ENCODE results near the gene SAMD10.

The SAMD10 gene

GRCh38 chr20:63973636-63974401 lies 5.6 kb downstream of the SAMD10 start (continued):
- TF ChIP-seq ZNF777 (tag by site-specific recombination; IDR thresholded peaks at IDR 0.05; ENCODE audit: borderline replicate concordance) (no peak), ZFP69B (tag by site-specific recombination; IDR thresholded peaks at IDR 0.05) (peak; percentile 54; the same call in 1 of the 2 replicates), ZNF121 (tag by site-specific recombination; IDR thresholded peaks at IDR 0.05) (peak; percentile 47; the same call in 1 of the 2 replicates), KLF10 (tag by site-specific recombination; IDR thresholded peaks at IDR 0.05) (peak; percentile 80), ZBTB44 (tag by site-specific recombination; IDR thresholded peaks at IDR 0.05) (peak; percentile 45; the same call in 1 of the 2 replicates), KLF16 (tag by site-specific recombination; IDR thresholded peaks at IDR 0.05) (peak; percentile 96), KLF7 (tag by site-specific recombination; IDR thresholded peaks at IDR 0.05; ENCODE audit: borderline replicate concordance) (0 out of 2 replicates have a peak, but pooled peaks have one; percentile 64), ZNF549 (tag by site-specific recombination; IDR thresholded peaks at IDR 0.05) (no peak), ZNF2 (tag by site-specific recombination; IDR thresholded peaks at IDR 0.05) (peak; percentile 53; the same call in 1 of the 2 replicates), ZNF530 (tag by site-specific recombination; IDR thresholded peaks at IDR 0.05; ENCODE audit: low read depth) (no peak), ZBTB7A (tag by site-specific recombination; IDR thresholded peaks at IDR 0.05; ENCODE audit: low read depth) (peak; percentile 64; the same call in 1 of the 2 replicates), ZBTB17 (tag by site-specific recombination; IDR thresholded peaks at IDR 0.05) (0 out of 2 replicates have a peak, but pooled peaks have one; percentile 19), ZSCAN30 (tag by site-specific recombination; IDR thresholded peaks at IDR 0.05) (0 out of 2 replicates have a peak, but pooled peaks have one; percentile 54), GLIS1 (tag by site-specific recombination; IDR thresholded peaks at IDR 0.05) (peak; percentile 65; the same call in 1 of the 2 replicates), FEZF1 (tag by site-specific recombination; IDR thresholded peaks at IDR 0.05) (no peak), ZXDB (tag by site-specific recombination; IDR thresholded peaks at IDR 0.05) (peak; percentile 100), ZNF555 (tag by site-specific recombination; conservative IDR thresholded peaks at IDR 0.05) (no peak), ZNF626 (tag by site-specific recombination; IDR thresholded peaks at IDR 0.05) (no peak), ZBTB21 (tag by site-specific recombination; IDR thresholded peaks at IDR 0.05) (0 out of 2 replicates have a peak, but pooled peaks have one; percentile 25), ZEB2 (tag by site-specific recombination; IDR thresholded peaks at IDR 0.05) (peak; percentile 76; the same call in 1 of the 2 replicates), ZNF391 (tag by site-specific recombination; IDR thresholded peaks at IDR 0.05; ENCODE audit: borderline replicate concordance, low read depth) (0 out of 2 replicates have a peak, but pooled peaks have one; percentile 36), ZNF76 (tag by site-specific recombination; IDR thresholded peaks at IDR 0.05; ENCODE audit: borderline replicate concordance, low read depth) (peak; percentile 37; the same call in 1 of the 2 replicates), ZBTB10 (tag by site-specific recombination; IDR thresholded peaks at IDR 0.05) (peak; percentile 77; the same call in 1 of the 2 replicates), ZFP41 (tag by site-specific recombination; IDR thresholded peaks at IDR 0.05; ENCODE audit: borderline replicate concordance) (no peak), ZNF654 (tag by site-specific recombination; IDR thresholded peaks at IDR 0.05; ENCODE audit: low read depth) (peak; percentile 83), HOXA7 (CRISPR knock-in tag; IDR thresholded peaks at IDR 0.05; ENCODE audit: borderline replicate concordance) (no peak)
- TF ChIP-seq, protein P1, sequence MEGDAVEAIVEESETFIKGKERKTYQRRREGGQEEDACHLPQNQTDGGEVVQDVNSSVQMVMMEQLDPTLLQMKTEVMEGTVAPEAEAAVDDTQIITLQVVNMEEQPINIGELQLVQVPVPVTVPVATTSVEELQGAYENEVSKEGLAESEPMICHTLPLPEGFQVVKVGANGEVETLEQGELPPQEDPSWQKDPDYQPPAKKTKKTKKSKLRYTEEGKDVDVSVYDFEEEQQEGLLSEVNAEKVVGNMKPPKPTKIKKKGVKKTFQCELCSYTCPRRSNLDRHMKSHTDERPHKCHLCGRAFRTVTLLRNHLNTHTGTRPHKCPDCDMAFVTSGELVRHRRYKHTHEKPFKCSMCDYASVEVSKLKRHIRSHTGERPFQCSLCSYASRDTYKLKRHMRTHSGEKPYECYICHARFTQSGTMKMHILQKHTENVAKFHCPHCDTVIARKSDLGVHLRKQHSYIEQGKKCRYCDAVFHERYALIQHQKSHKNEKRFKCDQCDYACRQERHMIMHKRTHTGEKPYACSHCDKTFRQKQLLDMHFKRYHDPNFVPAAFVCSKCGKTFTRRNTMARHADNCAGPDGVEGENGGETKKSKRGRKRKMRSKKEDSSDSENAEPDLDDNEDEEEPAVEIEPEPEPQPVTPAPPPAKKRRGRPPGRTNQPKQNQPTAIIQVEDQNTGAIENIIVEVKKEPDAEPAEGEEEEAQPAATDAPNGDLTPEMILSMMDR (tag by site-specific recombination; IDR thresholded peaks at IDR 0.05), result peak; percentile 97
- TF ChIP-seq, protein P2, sequence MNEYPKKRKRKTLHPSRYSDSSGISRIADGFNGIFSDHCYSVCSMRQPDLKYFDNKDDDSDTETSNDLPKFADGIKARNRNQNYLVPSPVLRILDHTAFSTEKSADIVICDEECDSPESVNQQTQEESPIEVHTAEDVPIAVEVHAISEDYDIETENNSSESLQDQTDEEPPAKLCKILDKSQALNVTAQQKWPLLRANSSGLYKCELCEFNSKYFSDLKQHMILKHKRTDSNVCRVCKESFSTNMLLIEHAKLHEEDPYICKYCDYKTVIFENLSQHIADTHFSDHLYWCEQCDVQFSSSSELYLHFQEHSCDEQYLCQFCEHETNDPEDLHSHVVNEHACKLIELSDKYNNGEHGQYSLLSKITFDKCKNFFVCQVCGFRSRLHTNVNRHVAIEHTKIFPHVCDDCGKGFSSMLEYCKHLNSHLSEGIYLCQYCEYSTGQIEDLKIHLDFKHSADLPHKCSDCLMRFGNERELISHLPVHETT (tag by site-specific recombination; IDR thresholded peaks at IDR 0.05), result 0 out of 2 replicates have a peak, but pooled peaks have one; percentile 41
